Gastroesophageal sphincter (tissue), 4 donors: ENCODE results near the gene SNX14. TPM values are rescaled to one million over a fixed set of nuclear protein-coding genes. Genes with fewer than 3 reads are reported as not detected.
A peak's percentile ranks its signal among the peaks of the same experiment; 100 is the strongest.
"Not testable (repeated sequence)": the region's sequence is repeated elsewhere in the genome, so short reads cannot be mapped to it uniquely, and the experiment has no call there.

ENCODE experiments used
- ATAC-seq: fragments of 150-250 bp; one replicate; pipeline ENCODE4 v1.9.1; 2016; ENCODE audit warnings: mild to moderate bottlenecking, moderate library complexity
- H3K27ac ChIP-seq, 4 donors: fragments of 200-600 bp; sonication (generic) in 3 of 4; 1 replicate in 3 of 4; 2 replicates in 1 of 4; pipeline ENCODE4 v1.5.1; 2016 to 2019
- H3K27me3 ChIP-seq: fragments of 200-600 bp; sonication (generic); one replicate; pipeline ENCODE4 v1.5.1; 2019
- H3K36me3 ChIP-seq, 2 donors: fragments of 200-600 bp; sonication (generic); one replicate each; pipeline ENCODE4 v1.5.1; 2019; ENCODE audit warnings: control low read depth in 1 of 2
- H3K4me1 ChIP-seq, 3 donors: fragments of 200-600 bp; sonication (generic); 1 replicate in 2 of 3; 2 replicates in 1 of 3; pipeline ENCODE4 v1.5.1; 2016 to 2019; ENCODE audit warnings: control low read depth in 2 of 3
- H3K4me3 ChIP-seq, 2 donors: fragments of 200-600 bp; sonication (generic); one replicate each; pipeline ENCODE4 v1.5.1; 2019; ENCODE audit warnings: mild to moderate bottlenecking in 1 of 2, moderate library complexity in 1 of 2
- H3K9me3 ChIP-seq, 3 donors: fragments of 200-600 bp; sonication (generic); one replicate each; pipeline ENCODE4 v1.5.1; 2017 to 2019; ENCODE audit warnings: control low read depth in 2 of 3
- EP300 ChIP-seq: sonication (generic); formaldehyde crosslinking; IDR thresholded peaks from one replicate; pipeline ENCODE4 v1.6.1; 2017; ENCODE audit warnings: antibody characterized with exemption, mild to moderate bottlenecking
- POLR2A ChIP-seq, 2 donors: fragments of 450-650 bp; IDR thresholded peaks; one replicate each; pipeline ENCODE4 v1.6.1; 2017; ENCODE audit warnings: antibody characterized with exemption in 2 of 2, mild to moderate bottlenecking in 2 of 2, moderate library complexity in 1 of 2
- POLR2AphosphoS5 ChIP-seq: sonication (generic); formaldehyde crosslinking; IDR thresholded peaks from one replicate; pipeline ENCODE4 v1.6.1; 2017; ENCODE audit warnings: antibody characterized with exemption
- WGBS, 2 donors: methylation state at CpG; one replicate each; pipeline ENCODE4 v1.1.5; 2018; ENCODE audit warnings: low coverage in 1 of 2; 5-methylcytosine and 5-hydroxymethylcytosine counted together
- total RNA-seq, 4 donors: library from RNA; depleted of rRNA; stranded (reverse); fragments of >200 nt; gene quantifications; one replicate each; pipeline ENCODE4 v1.1.0, GENCODE V29; 2016
- TF ChIP-seq, protein P1 (sequence below), 4 experiments: fragments of 200-600 bp in 2 of 4; fragments of 450-650 bp in 2 of 4; sonication (generic) in 1 of 4; IDR thresholded peaks; one replicate each; pipeline ENCODE4 v1.5.1; 2017 to 2019; ENCODE audit warnings: antibody characterized with exemption in 4 of 4, mild to moderate bottlenecking in 2 of 4, moderate library complexity in 2 of 4

SNX14 gene
- total RNA-seq, 4 donors from 2014 or later = 28.7 to 105 (median 48.8) TPM

DNA sequence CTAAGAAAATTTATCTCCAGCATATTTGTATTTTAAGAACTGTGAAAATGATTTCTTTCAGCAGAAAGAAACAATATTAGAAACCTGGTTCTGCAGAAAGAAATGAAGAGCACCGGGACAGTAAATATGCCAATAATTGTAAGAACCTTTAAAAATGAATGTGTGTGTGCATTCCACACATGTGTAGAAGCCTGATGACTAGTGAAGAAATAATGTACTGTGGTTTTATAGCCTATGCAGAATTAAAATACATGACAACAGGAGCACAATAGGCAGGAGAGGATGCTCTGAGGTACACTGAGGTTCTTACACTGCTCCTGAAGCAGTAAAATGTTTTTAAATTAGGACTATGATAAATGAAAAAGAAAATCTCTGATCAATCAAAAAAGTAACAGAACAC is 48.9 kb downstream of the SNX14 start:
- TF ChIP-seq POLR2AphosphoS5 (no peak), POLR2A (IDR thresholded peaks at IDR 0.05) (no peak), EP300 (no peak)
- TF ChIP-seq, protein P1, sequence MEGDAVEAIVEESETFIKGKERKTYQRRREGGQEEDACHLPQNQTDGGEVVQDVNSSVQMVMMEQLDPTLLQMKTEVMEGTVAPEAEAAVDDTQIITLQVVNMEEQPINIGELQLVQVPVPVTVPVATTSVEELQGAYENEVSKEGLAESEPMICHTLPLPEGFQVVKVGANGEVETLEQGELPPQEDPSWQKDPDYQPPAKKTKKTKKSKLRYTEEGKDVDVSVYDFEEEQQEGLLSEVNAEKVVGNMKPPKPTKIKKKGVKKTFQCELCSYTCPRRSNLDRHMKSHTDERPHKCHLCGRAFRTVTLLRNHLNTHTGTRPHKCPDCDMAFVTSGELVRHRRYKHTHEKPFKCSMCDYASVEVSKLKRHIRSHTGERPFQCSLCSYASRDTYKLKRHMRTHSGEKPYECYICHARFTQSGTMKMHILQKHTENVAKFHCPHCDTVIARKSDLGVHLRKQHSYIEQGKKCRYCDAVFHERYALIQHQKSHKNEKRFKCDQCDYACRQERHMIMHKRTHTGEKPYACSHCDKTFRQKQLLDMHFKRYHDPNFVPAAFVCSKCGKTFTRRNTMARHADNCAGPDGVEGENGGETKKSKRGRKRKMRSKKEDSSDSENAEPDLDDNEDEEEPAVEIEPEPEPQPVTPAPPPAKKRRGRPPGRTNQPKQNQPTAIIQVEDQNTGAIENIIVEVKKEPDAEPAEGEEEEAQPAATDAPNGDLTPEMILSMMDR (IDR thresholded peaks at IDR 0.05) = no peak
- no peak for ATAC-seq
- Histone ChIP-seq H3K9me3 (no peaks in the 10 kb centered on the region), H3K27me3 (no peaks in the 10 kb centered on the region), H3K4me1 (no peaks in the 10 kb centered on the region), H3K36me3 (peaks cover 3 to 86% of the 10 kb centered on the region in 2 donors), H3K27ac (no peak overlapping the region), H3K4me3 (no peak overlapping the region)
- WGBS, 2 donors = 100% methylated on average over 1 of the region's 1 CpG

DNA sequence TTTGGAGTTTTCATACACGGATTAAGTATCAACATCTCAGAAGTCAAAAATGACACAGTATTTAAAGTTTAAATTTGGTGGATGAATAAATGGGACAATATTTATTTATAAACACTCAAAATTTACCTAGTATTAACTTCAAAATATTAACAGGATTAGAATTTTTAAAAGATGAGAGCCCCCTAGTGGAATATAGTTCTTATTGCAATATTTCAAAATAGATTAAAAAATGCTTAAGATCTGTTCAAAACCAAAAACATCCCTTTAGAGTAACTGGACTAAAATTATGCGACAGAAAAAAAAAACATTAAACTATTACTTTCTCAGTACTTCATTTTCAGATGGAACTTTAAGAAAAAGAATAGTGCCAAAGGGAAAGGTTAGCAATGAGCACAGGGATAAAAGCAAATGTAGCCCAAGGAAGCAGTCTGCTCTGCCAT is 56.6 kb downstream of the SNX14 start:
- TF ChIP-seq POLR2AphosphoS5 (no peak), EP300 (no peak), POLR2A (IDR thresholded peaks at IDR 0.05) (no peak)
- TF ChIP-seq, protein P1 (IDR thresholded peaks at IDR 0.05) = peak; percentile 33 to 61 (median 44)
- Histone ChIP-seq H3K27me3 (no peaks in the 10 kb centered on the region), H3K36me3 (peaks cover 0 to 57% of the 10 kb centered on the region in 2 donors), H3K4me3 (no peak overlapping the region), H3K4me1 (no peaks in the 10 kb centered on the region), H3K27ac (no peak overlapping the region), H3K9me3 (no peaks in the 10 kb centered on the region)
- WGBS, 2 donors = 33% methylated on average over 2 of the region's 2 CpGs
- ATAC-seq = no peak

DNA sequence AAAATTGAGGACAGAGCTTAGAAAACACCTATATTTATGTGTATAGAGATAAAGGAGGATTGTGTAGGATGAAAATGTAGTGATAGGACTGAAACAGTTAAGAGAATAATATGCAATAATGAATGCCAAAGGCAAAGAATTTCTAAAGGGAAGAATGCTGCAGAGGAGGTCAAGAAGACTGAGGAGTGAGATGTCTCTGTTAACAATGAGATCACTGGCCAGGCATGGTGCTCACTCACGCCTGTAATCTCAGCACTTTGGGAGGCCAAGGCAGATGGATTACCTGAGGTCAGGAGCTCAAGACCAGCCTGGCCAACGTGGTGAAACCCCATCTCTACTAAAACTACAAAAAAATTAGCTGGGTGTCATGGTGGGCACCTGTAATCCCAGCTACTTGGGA is 69.4 kb downstream of the SNX14 start:
- not testable (repeated sequence) for H3K4me3 ChIP-seq, H3K4me1 ChIP-seq, H3K27me3 ChIP-seq, ATAC-seq, H3K27ac ChIP-seq, H3K9me3 ChIP-seq
- WGBS, 2 donors = 64 to 91% methylated on average over 2 of the region's 2 CpGs
- H3K36me3 ChIP-seq = peaks cover 0 to 91% of the 10 kb centered on the region in 2 donors

DNA sequence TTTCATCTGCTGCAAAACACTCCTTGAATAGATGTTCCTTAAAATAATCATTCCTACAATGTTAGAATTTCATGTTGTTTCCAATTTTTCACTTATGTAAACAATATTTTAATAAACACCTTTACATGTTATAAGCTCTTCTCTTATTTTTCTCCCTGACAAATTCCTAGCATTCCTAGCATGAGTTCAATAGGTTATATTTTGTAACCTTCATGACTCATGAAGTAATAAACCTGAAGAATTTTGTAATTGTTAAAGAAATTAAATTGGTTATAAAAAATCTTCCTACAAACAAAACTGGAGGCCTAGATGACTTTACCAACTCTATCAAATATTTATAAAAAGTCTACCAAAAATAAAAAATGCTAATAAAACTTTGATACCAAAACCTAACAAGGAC is 77.5 kb downstream of the SNX14 start:
- TF ChIP-seq POLR2AphosphoS5 = no peak
- no peak for TF ChIP-seq POLR2A (IDR thresholded peaks at IDR 0.05)
- no peak for TF ChIP-seq EP300
- TF ChIP-seq, protein P1 (IDR thresholded peaks at IDR 0.05) = no peak
- Histone ChIP-seq H3K27me3 (no peaks in the 10 kb centered on the region), H3K9me3 (no peaks in the 10 kb centered on the region), H3K36me3 (peaks cover 6 to 71% of the 10 kb centered on the region in 2 donors), H3K4me3 (no peak overlapping the region), H3K4me1 (no peaks in the 10 kb centered on the region), H3K27ac (no peak overlapping the region)
- ATAC-seq = no peak

DNA sequence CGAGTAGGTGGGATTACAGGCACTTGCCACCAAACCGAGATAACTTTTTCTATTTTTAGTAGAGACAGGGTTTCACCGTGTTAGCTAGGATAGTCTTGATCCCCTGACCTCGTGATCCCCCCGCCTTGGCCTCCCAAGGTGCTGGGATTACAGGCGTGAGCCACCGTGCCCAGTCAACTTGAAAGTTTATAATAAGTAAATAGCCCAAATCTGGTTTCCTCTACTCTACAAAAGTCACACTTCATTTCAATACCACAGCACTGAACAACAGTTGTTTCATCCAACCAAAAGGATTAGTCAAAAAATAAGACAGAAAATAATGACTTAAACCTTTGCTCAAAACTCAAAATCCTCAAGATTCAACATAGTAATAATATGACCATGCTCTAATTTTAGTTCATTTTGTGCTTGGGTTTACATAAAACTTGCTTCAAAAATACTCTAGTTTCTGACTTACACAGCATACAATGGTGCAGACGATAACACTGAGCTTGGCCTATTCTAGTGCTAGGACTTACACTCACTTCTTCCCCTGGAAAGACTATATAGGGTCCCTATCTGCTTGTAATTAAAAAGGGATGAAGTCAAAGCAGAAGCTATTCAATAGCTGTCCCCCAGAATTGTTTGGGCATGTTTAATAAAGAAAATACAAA is 87.1 kb downstream of the SNX14 start:
- TF ChIP-seq POLR2A (IDR thresholded peaks at IDR 0.05) = no peak
- TF ChIP-seq, protein P1 (IDR thresholded peaks at IDR 0.05) = no peak
- no peak overlapping the region for H3K4me3 ChIP-seq
- H3K27me3 ChIP-seq = no peaks in the 10 kb centered on the region
- ATAC-seq = no peak
- peaks cover 4 to 84% of the 10 kb centered on the region in 2 donors for H3K36me3 ChIP-seq
- 89 to 91% methylated on average over 8 of the region's 8 CpGs for WGBS, 2 donors
- no peaks in the 10 kb centered on the region for H3K4me1 ChIP-seq
- H3K9me3 ChIP-seq = no peaks in the 10 kb centered on the region
- H3K27ac ChIP-seq = no peak overlapping the region
